Right forelimb (tissue), 1 donor: Measurements from ENCODE around the gene TACR1.
"Not testable (repeated sequence)": the region's sequence is repeated elsewhere in the genome, so short reads cannot be mapped to it uniquely, and the experiment has no call there.

Experiments used
- DNase-seq: peaks from one replicate; pipeline ENCODE4 v3.0.0-alpha.2; 2018

TACR1 gene

GRCh38 chr2:75199428-75200011 lies at the start of gene TACR1:
Gene TACR1, minus strand, starts transcription at chr2:75199520. Its CDS starts 586 bp downstream, at chr2:75198934.
- DNase-seq = peak; percentile 86

GRCh38 chr2:75248581-75248980 lies 49.3 kb upstream of the TACR1 start:
- DNase-seq = not testable (repeated sequence)

GRCh38 chr2:75246441-75247167 lies 47.3 kb upstream of the TACR1 start:
- DNase-seq = no peak

GRCh38 chr2:75243219-75243618 lies 43.9 kb upstream of the TACR1 start:
- no peak for DNase-seq

GRCh38 chr2:75241696-75242095 lies 42.4 kb upstream of the TACR1 start:
- no peak for DNase-seq

GRCh38 chr2:75238670-75239330 lies 39.5 kb upstream of the TACR1 start:
- DNase-seq = no peak

GRCh38 chr2:75237296-75237695 lies 38.0 kb upstream of the TACR1 start:
- DNase-seq = no peak

- no peak for DNase-seq
Measured at GRCh38 chr2:75233965-75234364, 34.6 kb upstream of the TACR1 start.

GRCh38 chr2:75226617-75227016 lies 27.3 kb upstream of the TACR1 start:
- DNase-seq = no peak

- DNase-seq = no peak
Measured at GRCh38 chr2:75226099-75226498, 26.8 kb upstream of the TACR1 start.

- DNase-seq = no peak
Measured at GRCh38 chr2:75224636-75225094, 25.3 kb upstream of the TACR1 start.

- DNase-seq = no peak
Measured at GRCh38 chr2:75222527-75222926, 23.2 kb upstream of the TACR1 start.

GRCh38 chr2:75221862-75222261 lies 22.5 kb upstream of the TACR1 start:
- no peak for DNase-seq

GRCh38 chr2:75219213-75219612 lies 19.9 kb upstream of the TACR1 start:
- not testable (repeated sequence) for DNase-seq

- no peak for DNase-seq
Measured at GRCh38 chr2:75211266-75211770, 12.0 kb upstream of the TACR1 start.

GRCh38 chr2:75210409-75210808 lies 11.1 kb upstream of the TACR1 start:
- DNase-seq = no peak

GRCh38 chr2:75208738-75209137 lies 9.4 kb upstream of the TACR1 start:
- no peak for DNase-seq

GRCh38 chr2:75204833-75205232 lies 5.5 kb upstream of the TACR1 start:
- DNase-seq = no peak

GRCh38 chr2:75202359-75202758 lies 3.0 kb upstream of the TACR1 start:
- DNase-seq = no peak

GRCh38 chr2:75200140-75201096 lies 1.1 kb upstream of the TACR1 start:
- DNase-seq = peak; percentile 66

GRCh38 chr2:75195076-75195691 lies 4.1 kb downstream of the TACR1 start:
- DNase-seq = no peak
